Stomach (tissue), 9 donors: ENCODE measurements around the gene MUC22. TPM values are rescaled to one million over a fixed set of nuclear protein-coding genes. Genes with fewer than 3 reads are reported as not detected.
"Not testable (repeated sequence)": the region's sequence is repeated elsewhere in the genome, so short reads cannot be mapped to it uniquely, and the experiment has no call there.

Experiments
- DNase-seq, 2 donors: peaks; one replicate each; pipeline versions ENCODE4 v3.0.0 to v3.0.0-alpha.2; 2013 to 2019
- H3K27ac ChIP-seq, 5 donors: fragments of 200-600 bp in 4 of 5; sonication (generic) in 4 of 5; one replicate each; pipeline ENCODE4 v1.5.1; 2013 to 2019; ENCODE audit warnings: mild to moderate bottlenecking in 1 of 5, moderate library complexity in 1 of 5
- H3K27me3 ChIP-seq, 3 donors: fragments of 200-600 bp; sonication (generic); one replicate each; pipeline ENCODE4 v1.5.1; 2017 to 2019; ENCODE audit warnings: mixed run types in 1 of 3
- H3K36me3 ChIP-seq, 4 donors: fragments of 200-600 bp; sonication (generic); 1 replicate in 3 of 4; 2 replicates in 1 of 4; pipeline ENCODE4 v1.5.1; 2016 to 2019
- H3K4me1 ChIP-seq, 4 donors: fragments of 200-600 bp; sonication (generic); one replicate each; pipeline ENCODE4 v1.5.1; 2016 to 2019
- H3K4me3 ChIP-seq, 4 donors: fragments of 200-600 bp; sonication (generic) in 3 of 4; one replicate each; pipeline ENCODE4 v1.5.1; 2016 to 2019; ENCODE audit warnings: mild to moderate bottlenecking in 1 of 4
- H3K9me3 ChIP-seq, 4 donors: fragments of 200-600 bp; sonication (generic); one replicate each; pipeline ENCODE4 v1.5.1; 2016 to 2019
- EP300 ChIP-seq: sonication (generic); formaldehyde crosslinking; IDR thresholded peaks from one replicate; pipeline ENCODE4 v1.6.1; 2017; ENCODE audit warnings: antibody characterized with exemption
- POLR2A ChIP-seq, 4 donors: fragments of 450-650 bp; IDR thresholded peaks; one replicate each; pipeline ENCODE4 v1.6.1; 2016; ENCODE audit warnings: antibody characterized with exemption in 4 of 4, control low read depth in 2 of 4, mild to moderate bottlenecking in 1 of 4, moderate library complexity in 1 of 4
- POLR2AphosphoS5 ChIP-seq, 3 donors: sonication (generic); formaldehyde crosslinking; IDR thresholded peaks; one replicate each; pipeline ENCODE4 v1.6.1; 2016; ENCODE audit warnings: antibody characterized with exemption in 3 of 3
- WGBS, 5 donors: extraction: QIAGEN DNeasy Blood & Tissue Kit in 3 of 5; methylation state at CpG; one replicate each; pipeline versions ENCODE4 v1.1.5 to v1.1.7; 2013 to 2018; 5-methylcytosine and 5-hydroxymethylcytosine counted together
- intact Hi-C: fragments of 100-400 bp; cut with DNase I; formaldehyde crosslinking; loops from one replicate; pipeline ENCODE4 v1.15.1; 2023; ENCODE audit warnings: low total_unique reads
- polyA plus RNA-seq, 3 donors: library from polyadenylated mRNA; stranded (reverse); fragments of 200-250 nt; gene quantifications; one replicate each; pipeline ENCODE4 v1.2.3, GENCODE V29; 2013
- total RNA-seq, 5 donors: library from RNA; depleted of rRNA; stranded (reverse); fragments of >200 nt; gene quantifications; one replicate each; pipeline versions ENCODE4 v1.1.0 to v1.2.3, GENCODE V29; 2014 to 2016
- TF ChIP-seq, protein P1 (sequence below), 7 experiments: fragments of 450-650 bp in 4 of 7; fragments of 200-600 bp in 3 of 7; sonication (generic) in 3 of 7; IDR thresholded peaks; one replicate each; pipeline ENCODE4 v1.5.1; 2016 to 2019; ENCODE audit warnings: antibody characterized with exemption in 7 of 7, control low read depth in 2 of 7, mild to moderate bottlenecking in 1 of 7
- donor health status: healthy with polysubstance abuse.
- donor health status: Bipolar disorder and iron deficiency.
- donor health status: healthy.

The MUC22 gene
- total and polyA plus RNA-seq, 8 donors, result 0.65 TPM; not detected in 7

DNA sequence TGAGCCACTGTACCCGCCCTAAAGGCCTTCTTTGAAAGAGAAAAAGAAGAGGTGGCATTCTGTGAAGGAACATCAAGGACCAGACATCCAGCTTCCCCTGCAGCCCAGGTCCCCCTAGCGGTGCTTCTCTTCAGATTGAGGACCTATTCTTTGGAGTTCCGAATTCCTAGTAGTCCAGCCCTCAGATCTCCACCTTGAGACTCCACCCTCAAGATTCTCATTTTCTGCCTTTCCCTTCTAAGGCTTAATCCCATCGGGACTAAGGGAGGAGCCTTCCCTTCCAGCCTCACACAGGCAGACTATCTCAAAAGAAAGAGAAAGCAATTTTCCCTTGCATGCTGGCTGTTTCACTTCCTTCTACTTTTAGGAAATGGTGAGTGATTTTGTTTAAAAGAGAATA, 32.5 kb downstream of the MUC22 start:
- Histone ChIP-seq H3K4me1 (peaks cover 8 to 50% (median 26%) of the 10 kb centered on the region in 4 donors), H3K27me3 (no peaks in the 10 kb centered on the region), H3K27ac (no peak overlapping the region), H3K36me3 (no peaks in the 10 kb centered on the region), H3K9me3 (no peaks in the 10 kb centered on the region), H3K4me3 (no peak overlapping the region)
- intact Hi-C loops, result no loop called here
- 14 to 27% (median 20%) methylated on average over 4 of the region's 4 CpGs for WGBS, 5 donors
- peak; percentile 59 to 73 for DNase-seq
- TF ChIP-seq, protein P1, sequence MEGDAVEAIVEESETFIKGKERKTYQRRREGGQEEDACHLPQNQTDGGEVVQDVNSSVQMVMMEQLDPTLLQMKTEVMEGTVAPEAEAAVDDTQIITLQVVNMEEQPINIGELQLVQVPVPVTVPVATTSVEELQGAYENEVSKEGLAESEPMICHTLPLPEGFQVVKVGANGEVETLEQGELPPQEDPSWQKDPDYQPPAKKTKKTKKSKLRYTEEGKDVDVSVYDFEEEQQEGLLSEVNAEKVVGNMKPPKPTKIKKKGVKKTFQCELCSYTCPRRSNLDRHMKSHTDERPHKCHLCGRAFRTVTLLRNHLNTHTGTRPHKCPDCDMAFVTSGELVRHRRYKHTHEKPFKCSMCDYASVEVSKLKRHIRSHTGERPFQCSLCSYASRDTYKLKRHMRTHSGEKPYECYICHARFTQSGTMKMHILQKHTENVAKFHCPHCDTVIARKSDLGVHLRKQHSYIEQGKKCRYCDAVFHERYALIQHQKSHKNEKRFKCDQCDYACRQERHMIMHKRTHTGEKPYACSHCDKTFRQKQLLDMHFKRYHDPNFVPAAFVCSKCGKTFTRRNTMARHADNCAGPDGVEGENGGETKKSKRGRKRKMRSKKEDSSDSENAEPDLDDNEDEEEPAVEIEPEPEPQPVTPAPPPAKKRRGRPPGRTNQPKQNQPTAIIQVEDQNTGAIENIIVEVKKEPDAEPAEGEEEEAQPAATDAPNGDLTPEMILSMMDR (IDR thresholded peaks at IDR 0.05), result peak in 5 of 7 experiments; percentile 21 to 68 (median 28)
- no peak for TF ChIP-seq POLR2AphosphoS5 (IDR thresholded peaks at IDR 0.05)

- no peaks in the 10 kb centered on the region for H3K36me3 ChIP-seq
- H3K27me3 ChIP-seq, result peaks cover 0 to 8% (median 0%) of the 10 kb centered on the region in 3 donors
- H3K9me3 ChIP-seq, result no peaks in the 10 kb centered on the region
- DNase-seq, result no peak
- intact Hi-C loops, result no loop called here
- H3K4me3 ChIP-seq, result no peak overlapping the region
- H3K4me1 ChIP-seq, result peaks cover 0 to 5% (median under 1%) of the 10 kb centered on the region in 4 donors
- TF ChIP-seq POLR2A (IDR thresholded peaks at IDR 0.05) (no peak), EP300 (no peak), POLR2AphosphoS5 (IDR thresholded peaks at IDR 0.05) (no peak)
- TF ChIP-seq, protein P1 (IDR thresholded peaks at IDR 0.05), result no peak
- WGBS, 5 donors, result 78 to 92% (median 86%) methylated on average over 4 of the region's 4 CpGs
- no peak overlapping the region for H3K27ac ChIP-seq
These were observed 37.8 kb downstream of the MUC22 start for GRCh38 chr6:31048099-31048498.

DNA sequence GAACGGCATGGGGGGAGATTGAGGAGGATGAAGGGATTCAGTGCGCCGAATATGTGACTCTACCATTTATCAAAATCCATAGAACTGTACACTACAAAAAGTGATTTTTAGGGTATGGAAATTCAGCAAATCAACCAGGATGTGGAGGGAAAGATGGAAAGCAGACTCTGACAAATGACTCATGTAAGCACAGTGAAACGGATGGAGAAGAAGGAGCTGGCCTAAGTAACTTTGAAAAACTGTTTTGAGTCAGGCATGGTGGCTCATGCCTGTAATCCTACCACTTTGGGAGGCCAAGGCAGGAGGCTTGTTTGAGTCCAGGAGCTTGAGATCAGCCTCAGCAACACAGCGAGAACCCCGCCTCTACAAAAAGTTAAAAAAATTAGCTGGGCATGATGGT, 39.2 kb downstream of the MUC22 start:
- no peak for DNase-seq
- WGBS, 5 donors, result 90 to 94% (median 93%) methylated on average over 6 of the region's 6 CpGs
- H3K27me3 ChIP-seq, result peaks cover 0 to 17% (median 0%) of the 10 kb centered on the region in 3 donors
- intact Hi-C loops, result no loop called here
- H3K36me3 ChIP-seq, result no peaks in the 10 kb centered on the region
- H3K9me3 ChIP-seq, result no peaks in the 10 kb centered on the region
- H3K4me3 ChIP-seq, result no peak overlapping the region
- H3K27ac ChIP-seq, result no peak overlapping the region
- no peak for TF ChIP-seq POLR2AphosphoS5 (IDR thresholded peaks at IDR 0.05)
- TF ChIP-seq, protein P1 (IDR thresholded peaks at IDR 0.05), result no peak
- TF ChIP-seq POLR2A (IDR thresholded peaks at IDR 0.05), result no peak
- TF ChIP-seq EP300, result no peak
- no peaks in the 10 kb centered on the region for H3K4me1 ChIP-seq

DNA sequence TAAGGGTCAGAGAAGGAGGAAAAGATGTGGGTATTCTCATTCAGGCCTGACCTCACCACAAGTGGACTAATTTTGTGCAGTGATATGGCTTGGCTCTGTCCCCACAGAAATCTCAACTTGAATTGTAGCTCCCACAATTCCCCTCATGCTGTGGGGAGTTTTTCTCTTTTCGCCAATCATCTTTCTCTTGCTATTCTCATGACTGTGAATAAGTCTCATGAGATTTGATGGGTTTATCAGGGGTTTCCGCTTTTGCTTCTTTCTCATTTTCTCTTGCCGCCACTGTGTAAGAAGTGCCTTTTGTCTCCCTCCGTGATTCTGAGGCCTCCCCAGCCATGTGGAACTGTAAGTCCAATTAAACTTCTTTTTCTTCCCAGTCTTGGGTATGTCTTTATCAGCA, 42.9 kb downstream of the MUC22 start:
- H3K9me3 ChIP-seq, DNase-seq, H3K36me3 ChIP-seq, H3K4me1 ChIP-seq, H3K27ac ChIP-seq, intact Hi-C loops, H3K4me3 ChIP-seq: not testable (repeated sequence)
- WGBS, 5 donors, result 86 to 93% (median 90%) methylated on average over 4 of the region's 4 CpGs
- H3K27me3 ChIP-seq, result peaks cover 0 to 13% (median 0%) of the 10 kb centered on the region in 3 donors

DNA sequence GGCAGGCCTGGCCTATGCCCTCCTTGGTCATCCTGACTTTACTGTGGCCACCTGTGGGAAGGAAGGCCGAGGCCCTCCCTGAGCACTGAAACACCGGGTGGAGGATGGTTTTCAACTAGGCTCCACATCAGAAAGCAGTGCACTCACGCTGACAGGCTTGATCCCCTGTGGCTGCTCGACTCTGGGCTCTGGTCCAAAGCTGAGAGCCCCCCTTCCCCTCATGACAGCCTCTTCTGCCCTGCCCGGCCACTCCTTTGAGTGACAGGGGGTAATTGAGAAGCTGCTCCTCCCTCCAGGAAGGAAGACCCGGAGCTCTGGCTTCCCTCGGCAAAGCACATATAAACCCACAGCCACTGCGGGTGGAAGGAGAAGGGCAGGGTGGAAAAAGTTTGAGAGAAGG, 43.6 kb downstream of the MUC22 start:
- DNase-seq, result peak in 1 of 2 donors; percentile 64
- peaks cover 0 to 13% (median 0%) of the 10 kb centered on the region in 4 donors for H3K4me1 ChIP-seq
- H3K9me3 ChIP-seq, result no peaks in the 10 kb centered on the region
- 34 to 54% (median 47%) methylated on average over 8 of the region's 8 CpGs for WGBS, 5 donors
- TF ChIP-seq EP300, result no peak
- no peak for TF ChIP-seq POLR2AphosphoS5 (IDR thresholded peaks at IDR 0.05)
- no peak for TF ChIP-seq POLR2A (IDR thresholded peaks at IDR 0.05)
- intact Hi-C loops, result no loop called here
- no peak overlapping the region for H3K27ac ChIP-seq
- H3K4me3 ChIP-seq, result no peak overlapping the region
- H3K36me3 ChIP-seq, result no peaks in the 10 kb centered on the region
- H3K27me3 ChIP-seq, result peaks cover 0 to 9% (median 0%) of the 10 kb centered on the region in 3 donors
